ENCODE measurements around the gene UBE2I. TPM values are rescaled to one million over a fixed set of nuclear protein-coding genes. Genes with fewer than 3 reads are reported as not detected.

UBE2I gene
- total and polyA plus RNA-seq, 2 of the 4 experiments (the other 2 are of a cell fraction): 30.8 to 140 TPM

- TF ChIP-seq CTCF (conservative IDR thresholded peaks at IDR 0.05; ENCODE audit: low read depth, low read length) (no peak), RFX5 (IDR thresholded peaks at IDR 0.05; ENCODE audit: low read depth, low read length) (no peak)
These were observed 65.8 kb downstream of the UBE2I start (continued) for GRCh38 chr16:1375298-1375640.

- ATAC-seq (ENCODE audit: low read depth) (no peak), DNase-seq (no peak)
- H4K91ac ChIP-seq (ENCODE audit: insufficient read depth, low read depth, low read length): no peak overlapping the region
- in situ Hi-C loops (cut with MboI; ENCODE audit: low sequenced_read_pairs) (no loop called here), intact Hi-C loops (cut with micrococcal nuclease) (no loop called here), dilution Hi-C loops (cut with HindIII; ENCODE audit: low sequenced_read_pairs, unreplicated experiment) (no loop called here)
- H2BK120ac ChIP-seq (ENCODE audit: low read depth, low read length): no peak overlapping the region
- no peak overlapping the region for H2BK5ac ChIP-seq (ENCODE audit: low read depth, low read length, poor library complexity, severe bottlenecking)
- no peaks in the 10 kb centered on the region for H3K9me3 ChIP-seq (ENCODE audit: control insufficient read depth, insufficient read depth, low read length)
- no TSS peak for BruUV-seq (replicated peaks)
- no peak overlapping the region for H2AFZ ChIP-seq (replicated peaks; ENCODE audit: low read length, poor library complexity)
- H3K14ac ChIP-seq (replicated peaks; ENCODE audit: low read depth, low read length): no peak overlapping the region
- TF ChIP-seq CTCF (conservative IDR thresholded peaks at IDR 0.05; ENCODE audit: low read depth, low read length) (no peak), CEBPB (IDR thresholded peaks at IDR 0.05; ENCODE audit: low read depth, low read length) (no peak), BHLHE40 (IDR thresholded peaks at IDR 0.05; ENCODE audit: low read depth, low read length) (no peak), POLR2A (IDR thresholded peaks at IDR 0.05; ENCODE audit: low read depth, low read length) (no peak), USF2 (IDR thresholded peaks at IDR 0.05; ENCODE audit: low read depth, low read length) (no peak), MAZ (IDR thresholded peaks at IDR 0.05; ENCODE audit: borderline replicate concordance, low read depth, low read length) (no peak), SMC3 (IDR thresholded peaks at IDR 0.05; ENCODE audit: low read depth, low read length) (no peak), CHD1 (IDR thresholded peaks at IDR 0.05; ENCODE audit: low read depth, low read length) (no peak), MAFK (IDR thresholded peaks at IDR 0.05; ENCODE audit: low read depth, low read length) (no peak), MXI1 (IDR thresholded peaks at IDR 0.05; ENCODE audit: borderline replicate concordance, low read depth, low read length) (no peak), RFX5 (IDR thresholded peaks at IDR 0.05; ENCODE audit: low read depth, low read length) (no peak)
- H3K36me3 ChIP-seq (ENCODE audit: control insufficient read depth, insufficient read depth, low read length): peaks cover 22% of the 10 kb centered on the region
- H3K4me1 ChIP-seq (ENCODE audit: control insufficient read depth, insufficient read depth, low read length): peaks cover 11% of the 10 kb centered on the region
- no peak overlapping the region for H3K4me2 ChIP-seq (ENCODE audit: low read depth, low read length)
- no peak overlapping the region for H2AK5ac ChIP-seq (ENCODE audit: low read depth, low read length)
- no peak overlapping the region for H2BK15ac ChIP-seq (ENCODE audit: low read depth, low read length)
- H3K79me1 ChIP-seq (ENCODE audit: low read depth in 1 of 2, low read length in 2 of 2): peaks cover 9 to 33% of the 10 kb centered on the region in 2 experiments
- WGBS, 2 experiments (ENCODE audit: extremely low coverage in 2 of 2, insufficient read length in 1 of 2): 86% methylated on average over 9 of the region's 19 CpGs; no CpG with 5 or more reads in 1 of the 2 experiments
- ChIA-PET POLR2A (ENCODE audit: unreplicated experiment) (no interaction called here), CTCF (no interaction called here)
- H3K56ac ChIP-seq (ENCODE audit: extremely low read depth, insufficient read depth, low read length): no peak overlapping the region
- no peak overlapping the region for H3K4ac ChIP-seq (ENCODE audit: low read depth, low read length)
- H3K27me3 ChIP-seq (ENCODE audit: control insufficient read depth, insufficient read depth, low read length): no peaks in the 10 kb centered on the region
- no peaks in the 10 kb centered on the region; the same call in 1 of the 2 replicates for H4K20me1 ChIP-seq (ENCODE audit: insufficient read depth, low read length)
- no peak overlapping the region for H3K9ac ChIP-seq (ENCODE audit: low read depth, low read length)
- H3K4me3 ChIP-seq (ENCODE audit: insufficient read depth, low read depth, low read length): no peak overlapping the region
- no peak overlapping the region for H3K23ac ChIP-seq (ENCODE audit: low read depth, low read length)
- H3K9me1 ChIP-seq (ENCODE audit: insufficient read depth, low read length): 0 out of 2 replicates have a peak, but pooled peaks cover 6% of the 10 kb centered on the region
- no peak overlapping the region for H3K18ac ChIP-seq (ENCODE audit: low read depth, low read length)
- no peak overlapping the region for H4K5ac ChIP-seq (ENCODE audit: low read depth, low read length)
- no peak overlapping the region for H2BK20ac ChIP-seq (ENCODE audit: low read depth, low read length)
- no peak overlapping the region for H3K27ac ChIP-seq (ENCODE audit: insufficient read depth, low read length)
- H2AK9ac ChIP-seq (replicated peaks; ENCODE audit: low read depth, low read length, poor library complexity): peak overlapping the region; percentile 61
- no peak overlapping the region for H4K8ac ChIP-seq (ENCODE audit: low read depth in 2 of 2, low read length in 2 of 2)
These were observed 66.4 kb downstream of the UBE2I start for GRCh38 chr16:1375741-1376410.
